Endometrial microvascular endothelial cells (primary cell): ENCODE measurements around the gene TNFSF15. TPM values are rescaled to one million over a fixed set of nuclear protein-coding genes. Genes with fewer than 3 reads are reported as not detected.

Experiments
- total RNA-seq: library from RNA; depleted of rRNA; stranded (reverse); fragments of >200 nt; gene quantifications from one replicate; pipeline ENCODE4 v1.2.3, GENCODE V29; 2015; ENCODE audit errors: inconsistent ontology term

Gene TNFSF15
- total RNA-seq, 1 donor from 2014 or later, result 2.7 TPM

Other genes with a start within 250 kb of the TNFSF15 start
- 117 TPM for gene ATP6V1G1, start 218.3 kb downstream of the TNFSF15 start, total RNA-seq
- gene TMEM268, start 194.7 kb downstream of the TNFSF15 start, total RNA-seq, result 0.93 TPM
- not detected for gene TEX53, start 148.2 kb downstream of the TNFSF15 start, total RNA-seq
- gene TEX48, start 123.8 kb downstream of the TNFSF15 start, total RNA-seq, result not detected
- gene TNFSF8, start 124.6 kb upstream of the TNFSF15 start, total RNA-seq, result not detected